Measurements from ENCODE around the gene CPA3. TPM values are rescaled to one million over a fixed set of nuclear protein-coding genes. Genes with fewer than 3 reads are reported as not detected.

CPA3 gene
- polyA plus RNA-seq, 2 donors, result 0.28 to 2.3 TPM

Other genes with a start within 250 kb of the CPA3 start
- under 1 TPM; 0.35 to 0.85 TPM for gene AGTR1, start 167.4 kb upstream of the CPA3 start, polyA plus RNA-seq
- gene CPB1, start 37.5 kb upstream of the CPA3 start, polyA plus RNA-seq, result under 1 TPM; 0.21 to 0.29 TPM
- 10 to 100 TPM; 10.9 to 37.8 TPM for gene GYG1, start 126.2 kb downstream of the CPA3 start, polyA plus RNA-seq
- gene HLTF, start 221.2 kb downstream of the CPA3 start, polyA plus RNA-seq, result 1 to 10 TPM; 1.7 to 3.5 TPM

Data from esophagus (tissue), 2 donors.